IMR-90 (cell line): Measurements from ENCODE around the gene GALNT16.
"Not testable (repeated sequence)": the region's sequence is repeated elsewhere in the genome, so short reads cannot be mapped to it uniquely, and the experiment has no call there.

ENCODE experiments used
- CTCF ChIP-seq: conservative IDR thresholded peaks from 2 replicates; pipeline ENCODE4 v1.5.1; 2012; ENCODE audit warnings: mild to moderate bottlenecking, low read depth, low read length, improper control_type of control experiment
- POLR2A ChIP-seq: IDR thresholded peaks from 2 replicates; pipeline ENCODE4 v1.6.1; 2012; ENCODE audit warnings: mild to moderate bottlenecking, low read depth, low read length
- RCOR1 ChIP-seq: IDR thresholded peaks from 2 replicates; pipeline ENCODE4 v1.6.1; 2012; ENCODE audit warnings: mild to moderate bottlenecking, low read length, improper control_type of control experiment; ENCODE audit not compliant: insufficient replicate concordance

GRCh38 chr14:69391400-69391799 is 131.4 kb downstream of the GALNT16 start:
- TF ChIP-seq POLR2A, CTCF, RCOR1: not testable (repeated sequence)
